HEK293 (cell line): ENCODE results near the gene HMCN1.

Experiments
- CTCF ChIA-PET: fragments of 350-600 bp; formaldehyde crosslinking; extraction: SDS; loops from one replicate; lab custom pipeline; 2021; ENCODE audit warnings: antibody characterized with exemption; lab: Yijun Ruan, JAX
- POLR2A ChIA-PET: fragments of 300-600 bp; formaldehyde crosslinking; extraction: SDS; loops from one replicate; lab custom pipeline; 2020; ENCODE audit warnings: antibody characterized with exemption, inconsistent platforms; lab: Yijun Ruan, JAX
- H3K27ac ChIP-seq: fragments of 200-500 bp; sonication (Bioruptor generic); 2 replicates; pipeline ENCODE4 v1.5.1; 2014; ENCODE audit warnings: low read depth, low read length, control low read depth, inconsistent platforms; ENCODE audit errors: extremely low read depth
- H3K36me3 ChIP-seq, 2 experiments: fragments of 200-500 bp in 1 of 2; sonication (Bioruptor generic) in 1 of 2; 1 replicate in 1 of 2; 2 replicates in 1 of 2; pipeline ENCODE4 v1.5.1; 2014 to 2017; ENCODE audit warnings: inconsistent platforms in 2 of 2, low read length in 2 of 2; ENCODE audit not compliant: control insufficient read depth in 2 of 2, insufficient read depth in 1 of 2
- H3K4me1 ChIP-seq: fragments of 200-500 bp; sonication (Bioruptor generic); 2 replicates; pipeline ENCODE4 v1.5.1; 2014; ENCODE audit warnings: mild to moderate bottlenecking, low read length, inconsistent platforms; ENCODE audit not compliant: control insufficient read depth, insufficient read depth
- H3K4me3 ChIP-seq: 2 replicates; pipeline ENCODE4 v1.5.1; 2011; ENCODE audit warnings: low read depth, mild to moderate bottlenecking, control low read depth, low read length, moderate library complexity
- H3K9me3 ChIP-seq: fragments of 200-500 bp; sonication (Bioruptor generic); 2 replicates; pipeline ENCODE4 v1.5.1; 2014; ENCODE audit warnings: low read depth, low read length, inconsistent platforms; ENCODE audit not compliant: control insufficient read depth, insufficient read depth
- KLF10 ChIP-seq: fragments of 450-650 bp; IDR thresholded peaks from 2 replicates; pipeline ENCODE4 v1.5.1; 2018; ENCODE audit warnings: missing biosample characterization, mild to moderate bottlenecking, missing genetic modification characterization
- KLF16 ChIP-seq: fragments of 450-650 bp; formaldehyde crosslinking; IDR thresholded peaks from 2 replicates; pipeline ENCODE4 v1.5.1; 2017; ENCODE audit warnings: missing biosample characterization, missing genetic modification characterization
- WT1 ChIP-seq: fragments of 450-650 bp; formaldehyde crosslinking; IDR thresholded peaks from 2 replicates; pipeline ENCODE4 v1.5.1; 2016; ENCODE audit warnings: missing biosample characterization, missing genetic modification characterization
- ZBTB1 ChIP-seq: fragments of 450-650 bp; formaldehyde crosslinking; IDR thresholded peaks from 2 replicates; pipeline ENCODE4 v1.5.1; 2016; ENCODE audit warnings: missing biosample characterization, missing genetic modification characterization
- ZFP3 ChIP-seq: fragments of 450-650 bp; formaldehyde crosslinking; IDR thresholded peaks from 2 replicates; pipeline ENCODE4 v1.5.1; 2016; ENCODE audit warnings: low read depth, missing biosample characterization, missing genetic modification characterization
- ZFP69B ChIP-seq: fragments of 450-650 bp; formaldehyde crosslinking; IDR thresholded peaks from 2 replicates; pipeline ENCODE4 v1.5.1; 2016; ENCODE audit warnings: missing biosample characterization, missing genetic modification characterization
- ZNF2 ChIP-seq: fragments of 450-650 bp; formaldehyde crosslinking; IDR thresholded peaks from 2 replicates; pipeline ENCODE4 v1.5.1; 2016; ENCODE audit warnings: missing biosample characterization, missing genetic modification characterization
- ZNF302 ChIP-seq: fragments of 450-650 bp; formaldehyde crosslinking; IDR thresholded peaks from 2 replicates; pipeline ENCODE4 v1.5.1; 2016; ENCODE audit warnings: missing biosample characterization, missing genetic modification characterization, low read depth
- ZNF311 ChIP-seq: fragments of 450-650 bp; formaldehyde crosslinking; IDR thresholded peaks from 2 replicates; pipeline ENCODE4 v1.5.1; 2017; ENCODE audit warnings: missing biosample characterization, missing genetic modification characterization, borderline replicate concordance
- ZNF426 ChIP-seq: fragments of 450-650 bp; formaldehyde crosslinking; IDR thresholded peaks from 2 replicates; pipeline ENCODE4 v1.5.1; 2017; ENCODE audit warnings: missing biosample characterization, missing genetic modification characterization, mild to moderate bottlenecking, inconsistent platforms, moderate library complexity
- ZNF654 ChIP-seq: fragments of 450-650 bp; formaldehyde crosslinking; IDR thresholded peaks from 2 replicates; pipeline ENCODE4 v1.5.1; 2016; ENCODE audit warnings: low read depth, missing biosample characterization, missing genetic modification characterization
- ZNF677 ChIP-seq: fragments of 450-650 bp; IDR thresholded peaks from 2 replicates; pipeline ENCODE4 v1.5.0; 2018; ENCODE audit warnings: missing biosample characterization, mild to moderate bottlenecking, missing genetic modification characterization, moderate library complexity
- ZNF777 ChIP-seq: fragments of 450-650 bp; formaldehyde crosslinking; IDR thresholded peaks from 2 replicates; pipeline ENCODE4 v1.5.1; 2017; ENCODE audit warnings: missing biosample characterization, missing genetic modification characterization, borderline replicate concordance
- ZNF791 ChIP-seq: fragments of 450-650 bp; formaldehyde crosslinking; IDR thresholded peaks from 2 replicates; pipeline ENCODE4 v1.5.1; 2016; ENCODE audit warnings: missing biosample characterization, missing genetic modification characterization
- TF ChIP-seq, protein P1 (sequence below): fragments of 450-650 bp; formaldehyde crosslinking; IDR thresholded peaks from 2 replicates; pipeline ENCODE4 v1.5.0; 2017; ENCODE audit warnings: missing biosample characterization, missing genetic modification characterization, borderline replicate concordance
- TF ChIP-seq, protein P2 (sequence below): fragments of 450-650 bp; formaldehyde crosslinking; IDR thresholded peaks from 2 replicates; pipeline ENCODE4 v1.5.1; 2017; ENCODE audit warnings: missing biosample characterization, missing genetic modification characterization
- TF ChIP-seq, protein P3 (sequence below): fragments of 450-650 bp; formaldehyde crosslinking; IDR thresholded peaks from 2 replicates; pipeline ENCODE4 v1.5.1; 2017; ENCODE audit warnings: missing biosample characterization, missing genetic modification characterization
- TF ChIP-seq, protein P4 (sequence below): fragments of 450-650 bp; formaldehyde crosslinking; IDR thresholded peaks from 2 replicates; pipeline ENCODE4 v1.5.1; 2016; ENCODE audit warnings: missing biosample characterization, missing genetic modification characterization, low read depth
- TF ChIP-seq, protein P5 (sequence below): fragments of 450-650 bp; formaldehyde crosslinking; IDR thresholded peaks from 2 replicates; pipeline ENCODE4 v1.5.1; 2016; ENCODE audit warnings: missing biosample characterization, missing genetic modification characterization
- TF ChIP-seq, protein P6 (sequence below): fragments of 450-650 bp; formaldehyde crosslinking; IDR thresholded peaks from 2 replicates; pipeline ENCODE4 v1.5.1; 2017; ENCODE audit warnings: missing biosample characterization, missing genetic modification characterization

The HMCN1 gene

DNA sequence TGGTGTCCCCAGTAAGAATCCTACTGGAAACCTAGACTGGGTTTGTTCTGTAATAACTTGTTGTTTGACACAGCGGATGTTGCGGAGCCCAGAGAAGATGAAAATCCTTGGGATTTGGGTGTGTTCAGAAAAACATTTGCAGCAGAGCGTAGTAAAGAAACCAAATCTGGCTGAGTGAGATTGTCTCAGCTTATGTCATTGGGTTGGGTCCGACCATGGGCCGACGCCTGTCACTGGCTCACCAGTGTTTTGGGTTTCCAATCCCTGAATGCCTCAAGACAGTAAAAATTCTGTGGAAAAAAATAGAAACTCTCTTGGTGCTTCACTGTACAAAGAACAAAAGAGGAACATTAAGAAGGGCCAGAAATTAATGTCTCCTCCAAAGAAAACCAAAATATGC lies 494.6 kb downstream of the HMCN1 start:
- no peaks in the 10 kb centered on the region for H3K36me3 ChIP-seq
- no peaks in the 10 kb centered on the region for H3K9me3 ChIP-seq
- no peaks in the 10 kb centered on the region for H3K4me1 ChIP-seq
- no peak for TF ChIP-seq ZNF311 (tag by site-specific recombination)
- no peak for TF ChIP-seq ZNF677 (tag by site-specific recombination)
- TF ChIP-seq, protein P1, sequence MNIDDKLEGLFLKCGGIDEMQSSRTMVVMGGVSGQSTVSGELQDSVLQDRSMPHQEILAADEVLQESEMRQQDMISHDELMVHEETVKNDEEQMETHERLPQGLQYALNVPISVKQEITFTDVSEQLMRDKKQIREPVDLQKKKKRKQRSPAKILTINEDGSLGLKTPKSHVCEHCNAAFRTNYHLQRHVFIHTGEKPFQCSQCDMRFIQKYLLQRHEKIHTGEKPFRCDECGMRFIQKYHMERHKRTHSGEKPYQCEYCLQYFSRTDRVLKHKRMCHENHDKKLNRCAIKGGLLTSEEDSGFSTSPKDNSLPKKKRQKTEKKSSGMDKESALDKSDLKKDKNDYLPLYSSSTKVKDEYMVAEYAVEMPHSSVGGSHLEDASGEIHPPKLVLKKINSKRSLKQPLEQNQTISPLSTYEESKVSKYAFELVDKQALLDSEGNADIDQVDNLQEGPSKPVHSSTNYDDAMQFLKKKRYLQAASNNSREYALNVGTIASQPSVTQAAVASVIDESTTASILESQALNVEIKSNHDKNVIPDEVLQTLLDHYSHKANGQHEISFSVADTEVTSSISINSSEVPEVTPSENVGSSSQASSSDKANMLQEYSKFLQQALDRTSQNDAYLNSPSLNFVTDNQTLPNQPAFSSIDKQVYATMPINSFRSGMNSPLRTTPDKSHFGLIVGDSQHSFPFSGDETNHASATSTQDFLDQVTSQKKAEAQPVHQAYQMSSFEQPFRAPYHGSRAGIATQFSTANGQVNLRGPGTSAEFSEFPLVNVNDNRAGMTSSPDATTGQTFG (tag by site-specific recombination): no peak
- TF ChIP-seq, protein P2, sequence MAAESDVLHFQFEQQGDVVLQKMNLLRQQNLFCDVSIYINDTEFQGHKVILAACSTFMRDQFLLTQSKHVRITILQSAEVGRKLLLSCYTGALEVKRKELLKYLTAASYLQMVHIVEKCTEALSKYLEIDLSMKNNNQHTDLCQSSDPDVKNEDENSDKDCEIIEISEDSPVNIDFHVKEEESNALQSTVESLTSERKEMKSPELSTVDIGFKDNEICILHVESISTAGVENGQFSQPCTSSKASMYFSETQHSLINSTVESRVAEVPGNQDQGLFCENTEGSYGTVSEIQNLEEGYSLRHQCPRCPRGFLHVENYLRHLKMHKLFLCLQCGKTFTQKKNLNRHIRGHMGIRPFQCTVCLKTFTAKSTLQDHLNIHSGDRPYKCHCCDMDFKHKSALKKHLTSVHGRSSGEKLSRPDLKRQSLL (tag by site-specific recombination): no peak
- TF ChIP-seq ZNF2 (tag by site-specific recombination): no peak
- no peak for TF ChIP-seq ZNF791 (tag by site-specific recombination)
- TF ChIP-seq ZFP69B (tag by site-specific recombination): no peak
- TF ChIP-seq KLF16 (tag by site-specific recombination): no peak
- TF ChIP-seq, protein P3, sequence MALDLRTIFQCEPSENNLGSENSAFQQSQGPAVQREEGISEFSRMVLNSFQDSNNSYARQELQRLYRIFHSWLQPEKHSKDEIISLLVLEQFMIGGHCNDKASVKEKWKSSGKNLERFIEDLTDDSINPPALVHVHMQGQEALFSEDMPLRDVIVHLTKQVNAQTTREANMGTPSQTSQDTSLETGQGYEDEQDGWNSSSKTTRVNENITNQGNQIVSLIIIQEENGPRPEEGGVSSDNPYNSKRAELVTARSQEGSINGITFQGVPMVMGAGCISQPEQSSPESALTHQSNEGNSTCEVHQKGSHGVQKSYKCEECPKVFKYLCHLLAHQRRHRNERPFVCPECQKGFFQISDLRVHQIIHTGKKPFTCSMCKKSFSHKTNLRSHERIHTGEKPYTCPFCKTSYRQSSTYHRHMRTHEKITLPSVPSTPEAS (tag by site-specific recombination): no peak
- TF ChIP-seq, protein P4, sequence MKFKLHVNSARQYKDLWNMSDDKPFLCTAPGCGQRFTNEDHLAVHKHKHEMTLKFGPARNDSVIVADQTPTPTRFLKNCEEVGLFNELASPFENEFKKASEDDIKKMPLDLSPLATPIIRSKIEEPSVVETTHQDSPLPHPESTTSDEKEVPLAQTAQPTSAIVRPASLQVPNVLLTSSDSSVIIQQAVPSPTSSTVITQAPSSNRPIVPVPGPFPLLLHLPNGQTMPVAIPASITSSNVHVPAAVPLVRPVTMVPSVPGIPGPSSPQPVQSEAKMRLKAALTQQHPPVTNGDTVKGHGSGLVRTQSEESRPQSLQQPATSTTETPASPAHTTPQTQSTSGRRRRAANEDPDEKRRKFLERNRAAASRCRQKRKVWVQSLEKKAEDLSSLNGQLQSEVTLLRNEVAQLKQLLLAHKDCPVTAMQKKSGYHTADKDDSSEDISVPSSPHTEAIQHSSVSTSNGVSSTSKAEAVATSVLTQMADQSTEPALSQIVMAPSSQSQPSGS (tag by site-specific recombination): no peak
- TF ChIP-seq WT1: no peak
- no peak for TF ChIP-seq ZBTB1 (tag by site-specific recombination)
- no peak for TF ChIP-seq ZNF654 (tag by site-specific recombination)
- no peak for TF ChIP-seq ZNF302 (tag by site-specific recombination)
- TF ChIP-seq, protein P5, sequence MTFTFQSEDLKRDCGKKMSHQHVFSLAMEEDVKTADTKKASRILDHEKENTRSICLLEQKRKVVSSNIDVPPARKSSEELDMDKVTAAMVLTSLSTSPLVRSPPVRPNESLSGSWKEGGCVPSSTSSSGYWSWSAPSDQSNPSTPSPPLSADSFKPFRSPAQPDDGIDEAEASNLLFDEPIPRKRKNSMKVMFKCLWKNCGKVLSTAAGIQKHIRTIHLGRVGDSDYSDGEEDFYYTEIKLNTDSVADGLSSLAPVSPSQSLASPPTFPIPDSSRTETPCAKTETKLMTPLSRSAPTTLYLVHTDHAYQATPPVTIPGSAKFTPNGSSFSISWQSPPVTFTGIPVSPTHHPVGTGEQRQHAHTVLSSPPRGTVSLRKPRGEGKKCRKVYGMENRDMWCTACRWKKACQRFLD (tag by site-specific recombination): no peak
- TF ChIP-seq ZNF777 (tag by site-specific recombination): no peak
- TF ChIP-seq ZFP3 (tag by site-specific recombination): no peak
- no peak for TF ChIP-seq KLF10
- TF ChIP-seq, protein P6, sequence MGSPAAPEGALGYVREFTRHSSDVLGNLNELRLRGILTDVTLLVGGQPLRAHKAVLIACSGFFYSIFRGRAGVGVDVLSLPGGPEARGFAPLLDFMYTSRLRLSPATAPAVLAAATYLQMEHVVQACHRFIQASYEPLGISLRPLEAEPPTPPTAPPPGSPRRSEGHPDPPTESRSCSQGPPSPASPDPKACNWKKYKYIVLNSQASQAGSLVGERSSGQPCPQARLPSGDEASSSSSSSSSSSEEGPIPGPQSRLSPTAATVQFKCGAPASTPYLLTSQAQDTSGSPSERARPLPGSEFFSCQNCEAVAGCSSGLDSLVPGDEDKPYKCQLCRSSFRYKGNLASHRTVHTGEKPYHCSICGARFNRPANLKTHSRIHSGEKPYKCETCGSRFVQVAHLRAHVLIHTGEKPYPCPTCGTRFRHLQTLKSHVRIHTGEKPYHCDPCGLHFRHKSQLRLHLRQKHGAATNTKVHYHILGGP (tag by site-specific recombination): no peak
- no peak for TF ChIP-seq ZNF426 (tag by site-specific recombination)
- ChIA-PET CTCF (interaction anchor here (0.7 kb wide), 1 partner anchor 20 kb away, joined by 3 read pairs; no protein-coding TSS in a partner anchor), POLR2A (interaction anchor here (0.6 kb wide), 1 partner anchor 204 kb away, joined by 3 read pairs; no protein-coding TSS in a partner anchor)
- no peak overlapping the region for H3K4me3 ChIP-seq
- no peak overlapping the region for H3K27ac ChIP-seq
